ENCODE measurements around the gene TSGA10IP.

- no peak for TF ChIP-seq POLR2AphosphoS5 (IDR thresholded peaks at IDR 0.05)
- TF ChIP-seq CTCF (IDR thresholded peaks at IDR 0.05): no peak
- TF ChIP-seq POLR2A (IDR thresholded peaks at IDR 0.05): no peak
- TF ChIP-seq EP300 (IDR thresholded peaks at IDR 0.05): no peak
Observed at GRCh38 chr11:65941720-65942310, 3.5 kb upstream of the TSGA10IP start.

Data from upper lobe of left lung (tissue), 4 donors.